Right lobe of liver (tissue), 6 donors: ENCODE results near the gene CWH43. TPM values are rescaled to one million over a fixed set of nuclear protein-coding genes. Genes with fewer than 3 reads are reported as not detected.
A peak's percentile ranks its signal among the peaks of the same experiment; 100 is the strongest.

Experiments
- ATAC-seq, 4 donors: fragments of 200-7000 bp; cut with Tn5 transposase; one replicate each; pipeline ENCODE4 v1.9.1; 2020; ENCODE audit warnings: mild to moderate bottlenecking in 4 of 4, moderate library complexity in 4 of 4
- DNase-seq, 3 donors: peaks; one replicate each; pipeline ENCODE4 v3.0.0-alpha.2; 2020
- H3K27ac ChIP-seq, 3 donors: fragments of 200-600 bp; one replicate each; pipeline ENCODE4 v1.8.0; 2022
- H3K27me3 ChIP-seq, 2 donors: fragments of 200-600 bp; one replicate each; pipeline ENCODE4 v1.8.0; 2022
- H3K36me3 ChIP-seq, 4 donors: fragments of 200-600 bp; sonication (generic) in 1 of 4; one replicate each; pipeline versions ENCODE4 v1.5.1 to v1.8.0; 2017 to 2022; ENCODE audit warnings: control low read depth in 1 of 4
- H3K4me1 ChIP-seq, 4 donors: fragments of 200-600 bp; sonication (generic) in 1 of 4; one replicate each; pipeline versions ENCODE4 v1.5.1 to v1.8.0; 2017 to 2022; ENCODE audit warnings: control low read depth in 1 of 4
- H3K4me3 ChIP-seq, 3 donors: fragments of 200-600 bp; one replicate each; pipeline ENCODE4 v1.8.0; 2022
- H3K9me3 ChIP-seq, 4 donors: fragments of 200-600 bp; sonication (generic) in 1 of 4; one replicate each; pipeline versions ENCODE4 v1.5.1 to v1.8.0; 2017 to 2022; ENCODE audit warnings: control low read depth in 1 of 4
- CTCF ChIP-seq, 4 donors: fragments of 200-600 bp in 3 of 4; fragments of 450-650 bp in 1 of 4; IDR thresholded peaks; one replicate each; pipeline versions ENCODE4 v1.5.1 to v1.8.0; 2016 to 2022; ENCODE audit warnings: antibody characterized with exemption in 4 of 4, mild to moderate bottlenecking in 2 of 4
- POLR2A ChIP-seq: fragments of 450-650 bp; IDR thresholded peaks from one replicate; pipeline ENCODE4 v1.6.1; 2017; ENCODE audit warnings: antibody characterized with exemption, mild to moderate bottlenecking
- WGBS: methylation state at CpG from one replicate; pipeline ENCODE4 v1.1.6; 2018; ENCODE audit warnings: low coverage, low lambda C conversion rate; ENCODE audit not compliant: insufficient coverage; ENCODE audit errors: missing lambda C conversion rate; 5-methylcytosine and 5-hydroxymethylcytosine counted together
- intact Hi-C, 2 donors: fragments of 100-400 bp; cut with DNase I; formaldehyde crosslinking; loops; one replicate each; pipeline versions ENCODE4 v1.11.2 to v1.14.1; 2022
- long read RNA-seq: library from polyadenylated mRNA; unstranded; transcript quantifications from one replicate; pipeline ENCODE4 v2.0.0, GENCODE V29; 2019
- total RNA-seq, 6 experiments: library from RNA; depleted of rRNA in 2 of 6; stranded (reverse); fragments of >200 nt in 2 of 6; fragmentation: NEBNext Ultra II Directional in 3 of 6; extraction: Animal tissue kit (Norgen Biotek cat#: 25700) in 3 of 6; gene quantifications; one replicate each; pipeline versions ENCODE4 v1.1.0 to v1.2.4, GENCODE V29; 2016 to 2023
- donor health status: DM: no; HTN: yes; CAD: no.
- donor health status: DM: no; HTN: no; CAD: no.
- donor health status: DM: no; HTN: no; CAD: no.
- donor health status: DM: no; HTN: yes; CAD: no.
- donor health status: DM: no; HTN: yes; CAD: no.

The CWH43 gene
- total RNA-seq = under 1 TPM in 3 of 6 experiments, not detected in 3; 0.13 to 0.37 (median 0.22) TPM
- long read RNA-seq = 0 reads

- Histone ChIP-seq H3K4me3 (peak within 1 kb of the TSS in 2 of 3 donors; percentile 39 to 56), H3K9me3 (no peaks in the 10 kb centered on the region), H3K4me1 (peaks cover 0 to 5% (median 0%) of the 10 kb centered on the region in 4 donors), H3K27ac (no peak within 1 kb of the TSS), H3K36me3 (no peaks in the 10 kb centered on the region), H3K27me3 (no peaks in the 10 kb centered on the region)
- intact Hi-C loops = no loop called here
- WGBS = 0% methylated on average over 3 of the region's 63 CpGs
- peak in 2 of 4 donors; percentile 7 to 11 for TF ChIP-seq CTCF (IDR thresholded peaks at IDR 0.05)
- no peak for TF ChIP-seq POLR2A
- DNase-seq (peak; percentile 26 to 60 (median 48)), ATAC-seq (peak; percentile 66 to 92 (median 77))
Measured at GRCh38 chr4:48985976-48986653, at the start of gene CWH43. Gene CWH43, plus strand, starts transcription at chr4:48986275. Its CDS starts 155 bp downstream, at chr4:48986430.

GRCh38 chr4:48937033-48937432 lies 49.0 kb upstream of the CWH43 start:
- DNase-seq = no peak
- no peak overlapping the region for H3K4me3 ChIP-seq
- 72% methylated on average over 2 of the region's 2 CpGs for WGBS
- no peak overlapping the region for H3K27ac ChIP-seq
- no peaks in the 10 kb centered on the region for H3K4me1 ChIP-seq
- no peaks in the 10 kb centered on the region for H3K9me3 ChIP-seq
- no peak for ATAC-seq
- intact Hi-C loops = no loop called here
- no peaks in the 10 kb centered on the region for H3K27me3 ChIP-seq
- TF ChIP-seq POLR2A = no peak
- no peak for TF ChIP-seq CTCF (IDR thresholded peaks at IDR 0.05)
- H3K36me3 ChIP-seq = no peaks in the 10 kb centered on the region

GRCh38 chr4:48938831-48939230 lies 47.2 kb upstream of the CWH43 start:
- DNase-seq (no peak), ATAC-seq (no peak)
- Histone ChIP-seq H3K4me1 (no peaks in the 10 kb centered on the region), H3K27me3 (no peaks in the 10 kb centered on the region), H3K36me3 (no peaks in the 10 kb centered on the region), H3K27ac (no peak overlapping the region), H3K9me3 (no peaks in the 10 kb centered on the region), H3K4me3 (no peak overlapping the region)
- no peak for TF ChIP-seq CTCF (IDR thresholded peaks at IDR 0.05)
- TF ChIP-seq POLR2A = no peak
- intact Hi-C loops = no loop called here
- WGBS = 79% methylated on average over 3 of the region's 3 CpGs

- intact Hi-C loops = no loop called here
- Histone ChIP-seq H3K4me3 (no peak overlapping the region), H3K27ac (no peak overlapping the region), H3K9me3 (no peaks in the 10 kb centered on the region), H3K27me3 (no peaks in the 10 kb centered on the region), H3K36me3 (no peaks in the 10 kb centered on the region), H3K4me1 (no peaks in the 10 kb centered on the region)
- DNase-seq = peak in 2 of 3 donors; percentile 35 to 70
- peak; percentile 38 to 94 (median 80) for ATAC-seq
- TF ChIP-seq CTCF (IDR thresholded peaks at IDR 0.05) (no peak), POLR2A (no peak)
Measured at GRCh38 chr4:48939785-48940184, 46.3 kb upstream of the CWH43 start.
